CD4-positive, alpha-beta T cell treated with Interleukin-15 for 1 hour (primary cell): ENCODE results near the gene GALNTL6.
"Not testable (repeated sequence)": the region's sequence is repeated elsewhere in the genome, so short reads cannot be mapped to it uniquely, and the experiment has no call there.

ENCODE experiments used
- DNase-seq: peaks from one replicate; pipeline ENCODE4 v3.0.0-alpha.2; 2020

GALNTL6 gene

DNA sequence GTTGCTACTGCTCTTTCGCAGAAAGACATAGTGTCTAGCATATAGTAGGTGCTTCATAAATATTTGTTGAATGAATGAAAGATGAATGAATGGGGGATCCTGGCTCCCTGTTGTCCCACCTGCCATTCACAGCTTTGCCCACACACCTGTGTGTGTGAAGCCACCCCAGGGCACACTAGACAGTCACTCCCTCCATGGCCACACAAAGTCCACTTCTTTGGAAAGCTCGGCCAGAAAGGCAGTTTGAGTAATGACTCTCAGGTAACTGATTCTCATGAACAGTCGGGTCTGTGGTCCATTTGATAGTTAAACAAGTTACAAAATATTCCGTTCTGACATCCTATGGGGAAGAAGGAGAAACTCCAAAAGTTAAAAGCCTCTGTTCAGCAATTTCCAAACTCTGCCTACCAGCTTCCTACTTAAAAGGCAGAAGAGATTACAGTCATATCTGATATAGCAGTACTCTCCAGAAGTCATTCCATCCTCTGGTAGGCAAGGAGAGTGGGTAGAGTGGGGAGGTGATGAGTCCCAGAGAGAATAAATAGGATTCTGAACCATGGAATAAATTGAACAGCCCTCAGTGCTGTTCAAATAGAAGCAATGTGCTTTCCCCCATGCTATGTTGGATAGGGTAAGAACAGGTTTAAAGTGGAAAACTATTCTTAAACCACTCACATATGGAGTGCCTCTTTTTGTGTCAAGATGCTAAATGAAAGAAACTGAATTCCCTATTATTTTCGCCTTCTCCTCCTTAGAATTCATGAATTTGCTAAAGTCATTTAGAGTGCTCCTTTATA, 1150.5 kb downstream of the GALNTL6 start:
- DNase-seq, result no peak

DNA sequence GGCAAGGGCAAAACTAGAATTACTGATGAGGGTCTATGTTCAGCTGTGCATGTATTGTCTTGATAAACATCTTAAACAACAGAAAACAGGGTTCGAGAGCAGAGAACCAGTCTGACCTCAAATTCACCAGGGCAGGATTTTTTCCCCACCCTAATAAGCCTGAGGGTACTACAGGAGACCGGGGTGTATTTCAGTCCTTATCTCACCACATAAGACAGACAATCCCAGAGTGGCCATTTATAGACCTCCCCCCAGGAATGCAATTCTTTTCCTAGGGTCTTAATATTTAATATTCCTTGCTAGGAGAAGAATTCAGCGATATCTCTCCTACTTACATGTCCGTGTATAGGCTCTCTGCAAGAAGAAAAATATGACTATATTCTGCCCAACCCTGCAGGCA, 1157.0 kb downstream of the GALNTL6 start:
- not testable (repeated sequence) for DNase-seq

DNA sequence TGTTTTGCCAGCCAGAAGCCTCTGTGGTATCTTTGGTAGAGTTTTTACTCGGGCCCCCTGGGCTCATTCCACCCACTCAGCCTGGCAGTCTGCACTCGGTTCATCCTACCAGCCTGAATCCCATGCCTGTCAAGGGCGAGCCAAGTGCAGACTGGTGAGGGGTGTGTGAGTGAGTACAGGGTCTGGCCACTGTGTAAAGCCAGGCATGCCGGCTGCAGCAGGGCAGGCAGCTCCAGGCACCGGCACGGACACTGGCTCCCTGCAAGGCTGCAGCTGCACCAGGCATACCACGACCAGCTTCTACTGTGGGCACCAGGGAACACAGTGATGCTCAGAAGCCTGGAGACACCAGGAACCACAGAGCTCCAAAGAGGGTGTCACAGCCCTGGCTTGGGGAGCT, 1161.4 kb downstream of the GALNTL6 start:
- DNase-seq, result no peak

DNA sequence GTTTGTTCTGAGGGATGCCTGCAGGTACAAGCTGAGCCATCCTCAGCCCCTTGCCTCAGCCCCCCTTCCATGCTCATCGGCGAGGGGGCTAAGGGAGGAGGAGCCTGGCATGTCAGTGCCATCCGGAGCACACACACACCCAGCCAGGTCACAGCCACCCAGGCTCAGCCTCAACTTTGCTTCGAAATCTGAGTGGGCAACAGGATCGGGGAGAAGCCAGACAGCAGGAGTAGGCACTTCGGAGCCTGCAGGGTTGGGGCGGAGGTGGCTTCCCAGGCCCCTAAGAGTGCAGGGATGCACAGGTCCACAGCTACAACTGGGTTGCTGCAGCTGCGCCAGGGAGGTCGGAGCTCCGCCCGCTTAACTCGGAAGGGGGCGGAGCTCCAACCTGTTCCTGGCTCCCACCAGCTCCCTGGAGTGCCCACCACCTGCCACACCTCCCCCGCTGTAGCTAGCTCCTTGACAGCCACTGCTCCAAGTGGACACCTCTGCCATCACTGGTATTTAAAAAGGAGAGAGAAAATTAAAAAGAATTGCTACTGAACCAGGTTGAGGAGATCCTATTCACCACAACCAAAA, 1162.5 kb downstream of the GALNTL6 start:
- DNase-seq, result no peak

DNA sequence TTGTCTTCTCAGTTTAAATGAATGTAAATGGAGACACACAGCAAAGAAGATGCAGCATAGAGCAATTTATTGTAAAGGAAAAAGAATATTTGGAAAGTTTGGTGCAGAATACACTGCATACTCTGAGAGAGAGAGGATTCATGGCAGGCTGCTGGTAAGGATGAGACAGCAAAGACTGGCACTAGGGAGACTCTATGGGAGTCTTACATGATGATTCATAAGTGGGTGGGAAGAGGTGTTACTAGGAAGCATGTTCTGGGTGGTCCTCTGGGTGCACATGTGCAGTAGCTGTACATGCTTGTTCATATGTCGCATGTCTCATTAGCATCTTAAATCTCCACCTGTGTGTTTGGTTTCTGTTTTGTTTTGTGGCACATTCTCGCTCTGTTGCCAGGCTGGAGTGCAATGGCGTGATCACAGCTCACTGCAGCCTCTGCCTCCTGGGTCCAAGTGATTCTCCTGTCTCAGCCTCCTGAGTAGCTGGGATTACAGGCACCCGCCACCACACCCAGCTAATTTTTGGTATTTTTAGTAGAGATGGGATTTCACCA, 1164.4 kb downstream of the GALNTL6 start:
- DNase-seq, result not testable (repeated sequence)

DNA sequence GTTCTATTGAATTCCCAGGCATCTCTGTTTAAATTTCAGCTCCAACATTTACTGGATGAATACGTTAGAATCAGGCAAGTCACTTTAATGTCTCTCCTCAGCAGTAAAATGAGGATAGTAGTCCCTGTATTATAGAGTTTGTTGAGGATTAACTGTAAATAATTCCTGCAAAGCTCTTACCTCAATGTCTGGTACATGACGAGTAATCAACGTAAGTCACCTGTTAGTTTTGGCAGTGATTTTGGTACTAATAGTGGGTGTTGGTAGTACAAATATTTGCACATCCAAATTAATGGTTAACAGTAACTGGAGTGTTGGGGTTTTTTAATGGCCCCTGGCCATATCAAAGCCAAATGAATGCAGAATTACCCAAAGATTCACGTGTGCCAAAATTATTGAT, 1165.6 kb downstream of the GALNTL6 start:
- DNase-seq, result no peak

DNA sequence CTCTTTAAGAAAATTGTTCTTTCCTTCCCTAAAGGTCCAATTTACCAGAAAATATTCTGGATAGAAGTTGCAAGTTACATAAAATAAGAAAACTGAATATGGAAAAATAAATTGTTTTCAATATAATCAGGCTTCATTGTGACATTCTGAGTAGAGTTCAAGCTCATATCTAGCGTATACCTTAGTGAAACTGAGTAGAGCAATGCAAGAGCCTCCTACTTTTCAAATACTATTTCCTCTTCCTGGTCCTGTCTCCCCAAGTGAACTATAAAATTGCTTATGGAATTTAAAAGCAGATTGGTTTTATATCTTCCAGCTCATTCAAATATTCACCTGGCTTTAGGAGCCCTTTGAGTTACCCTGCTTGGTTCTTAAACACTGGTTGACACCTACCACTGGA, 1166.1 kb downstream of the GALNTL6 start:
- no peak for DNase-seq

DNA sequence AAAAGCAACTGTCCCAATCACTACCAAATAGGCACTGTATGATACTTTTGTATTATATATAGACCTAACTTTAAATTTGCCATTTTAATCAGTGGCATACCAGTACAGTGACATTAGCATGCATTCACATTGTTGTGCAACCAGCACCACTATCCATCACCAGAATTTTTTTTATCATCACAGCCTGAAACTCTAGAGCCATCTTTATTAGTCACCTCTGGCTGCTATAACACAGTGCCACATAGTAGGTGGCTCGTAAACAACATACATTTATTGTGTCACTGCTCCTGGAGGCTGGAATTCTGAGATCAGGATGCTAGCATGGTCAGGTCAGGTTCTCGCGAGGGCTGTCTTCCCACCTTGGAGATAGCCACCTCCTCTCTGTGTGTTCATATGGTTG, 1167.0 kb downstream of the GALNTL6 start:
- no peak for DNase-seq

DNA sequence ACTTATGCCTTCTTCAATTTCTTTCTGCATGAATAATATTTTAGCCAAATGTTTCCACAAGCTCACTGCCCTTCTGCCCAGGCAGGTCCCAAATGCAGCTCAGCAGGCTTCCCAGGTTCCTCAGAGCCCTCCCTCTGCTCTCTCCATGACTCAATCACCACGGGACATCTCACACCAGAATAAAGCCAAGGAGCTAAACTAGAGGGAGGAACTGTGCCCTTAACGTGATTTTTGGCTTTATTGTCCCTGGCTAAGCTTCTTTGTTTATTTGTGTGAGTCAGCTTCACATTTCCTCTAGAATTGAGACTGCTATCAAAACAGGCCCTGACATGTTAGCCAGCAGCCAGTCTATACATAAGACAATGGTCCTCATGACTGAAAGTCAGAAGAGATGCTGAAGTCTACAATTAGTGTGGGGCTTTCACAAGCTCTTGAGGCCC, 1169.0 kb downstream of the GALNTL6 start:
- no peak for DNase-seq

DNA sequence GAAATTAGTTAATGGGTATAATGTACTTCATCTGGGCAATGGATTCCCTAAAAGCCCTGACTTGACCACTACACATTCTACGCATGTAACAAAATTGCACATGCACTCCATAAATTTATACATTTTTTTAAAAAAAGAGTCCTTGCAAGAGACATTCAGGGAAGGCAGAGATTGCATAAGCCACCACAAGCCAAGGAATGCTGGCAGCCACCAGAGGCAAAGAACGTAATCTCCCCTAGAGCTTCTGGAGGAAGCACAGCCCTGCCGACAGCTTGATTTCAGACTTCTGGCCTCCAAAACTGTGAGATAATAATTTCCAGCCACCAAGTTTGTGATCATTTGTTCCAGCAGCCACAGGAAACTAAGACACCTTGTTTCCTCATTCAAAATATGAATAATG, 1169.8 kb downstream of the GALNTL6 start:
- DNase-seq, result no peak

DNA sequence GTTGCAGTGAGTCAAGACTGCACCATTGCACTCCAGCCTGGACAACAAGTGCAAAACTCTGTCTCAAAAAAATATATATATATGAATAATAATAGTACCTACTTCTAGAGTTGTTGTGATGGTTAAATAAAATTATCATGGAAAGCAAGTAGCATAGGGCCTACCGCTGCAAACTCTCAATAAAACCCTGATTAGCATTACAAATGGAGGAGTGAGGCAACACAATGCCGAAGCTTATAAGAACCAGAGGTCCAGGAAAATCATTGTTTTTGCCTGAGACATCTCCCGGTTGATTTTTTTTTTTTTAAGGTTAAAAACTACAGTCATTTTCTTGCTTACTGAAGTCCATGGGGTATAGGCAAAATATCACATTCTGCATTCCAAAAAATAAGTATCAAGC, 1170.4 kb downstream of the GALNTL6 start:
- DNase-seq, result no peak

DNA sequence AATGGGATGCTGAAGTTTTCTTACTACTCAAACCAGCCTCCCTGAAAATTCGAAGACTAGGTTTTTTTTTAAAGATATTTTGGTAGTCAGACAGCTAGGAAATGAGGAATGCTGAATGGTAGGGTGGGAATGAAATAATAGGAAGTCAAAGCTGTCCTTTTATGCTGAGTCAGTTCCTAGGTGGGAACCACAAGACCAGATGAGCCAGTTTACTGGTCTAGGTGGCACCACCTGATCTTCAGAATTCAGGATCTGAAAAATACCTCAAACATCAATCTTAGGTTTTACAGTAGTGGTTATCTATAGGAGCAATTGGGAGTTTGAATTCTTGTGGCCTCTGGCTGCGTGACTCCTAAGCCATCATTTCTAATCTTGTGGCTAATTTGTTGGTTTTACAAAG, 1172.3 kb downstream of the GALNTL6 start:
- DNase-seq, result no peak

DNA sequence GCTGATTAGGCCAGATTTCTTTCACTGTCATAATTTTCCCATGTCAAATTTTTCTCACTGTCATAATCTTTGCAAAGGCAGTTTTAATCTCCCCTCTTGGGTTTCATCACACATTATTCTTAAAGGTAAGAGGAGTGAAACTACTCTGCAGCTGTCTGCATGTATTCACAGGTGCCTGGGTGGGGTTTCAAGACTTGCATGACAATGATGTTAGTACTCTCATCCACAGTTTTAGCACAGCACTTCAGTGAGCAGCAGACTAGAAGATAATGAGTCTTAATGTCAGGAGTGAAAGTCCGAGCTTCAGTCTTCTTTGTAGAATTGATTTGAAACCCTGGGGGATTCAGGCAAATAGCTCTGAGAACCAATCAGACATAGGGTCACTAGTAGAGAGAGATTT, 1172.9 kb downstream of the GALNTL6 start:
- DNase-seq, result no peak

DNA sequence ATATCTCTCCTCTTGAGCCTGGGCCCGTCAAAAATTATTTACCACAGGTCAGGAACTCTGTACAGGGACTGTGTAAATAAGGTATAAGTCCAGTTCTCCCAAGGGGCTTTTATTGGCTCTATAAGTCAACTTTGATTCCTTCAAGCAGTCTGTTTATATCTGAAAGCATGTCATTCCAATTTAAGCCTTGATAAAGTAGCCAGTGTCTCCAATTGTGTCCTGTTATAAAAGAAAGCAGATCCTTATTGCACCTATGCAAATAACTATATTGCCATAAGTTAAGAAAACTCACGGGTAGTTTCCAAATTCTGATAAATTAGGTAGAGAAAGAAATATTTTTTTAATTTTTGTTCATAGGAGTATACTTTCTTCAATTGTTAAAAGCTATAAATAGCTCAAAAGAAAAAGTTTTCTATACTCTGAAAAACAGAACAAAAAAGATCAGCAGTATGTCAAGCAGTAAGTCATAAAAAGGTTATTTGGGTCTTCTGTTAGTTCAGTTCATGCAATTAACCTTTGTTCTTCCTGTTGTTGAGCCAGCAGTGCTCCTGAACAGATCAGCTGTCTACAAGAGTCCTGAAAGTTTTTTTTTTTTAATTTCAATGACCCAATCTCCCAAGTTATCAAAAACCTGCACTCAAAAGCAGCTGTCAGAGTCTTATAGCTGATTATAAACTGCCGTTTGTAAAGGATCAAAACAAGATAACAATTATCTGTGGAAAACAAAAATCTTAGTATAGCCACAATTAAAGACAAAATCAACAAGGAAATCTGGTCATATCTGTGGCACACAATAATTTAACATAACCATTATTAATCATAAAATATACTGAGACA, 1177.0 kb downstream of the GALNTL6 start:
- no peak for DNase-seq

DNA sequence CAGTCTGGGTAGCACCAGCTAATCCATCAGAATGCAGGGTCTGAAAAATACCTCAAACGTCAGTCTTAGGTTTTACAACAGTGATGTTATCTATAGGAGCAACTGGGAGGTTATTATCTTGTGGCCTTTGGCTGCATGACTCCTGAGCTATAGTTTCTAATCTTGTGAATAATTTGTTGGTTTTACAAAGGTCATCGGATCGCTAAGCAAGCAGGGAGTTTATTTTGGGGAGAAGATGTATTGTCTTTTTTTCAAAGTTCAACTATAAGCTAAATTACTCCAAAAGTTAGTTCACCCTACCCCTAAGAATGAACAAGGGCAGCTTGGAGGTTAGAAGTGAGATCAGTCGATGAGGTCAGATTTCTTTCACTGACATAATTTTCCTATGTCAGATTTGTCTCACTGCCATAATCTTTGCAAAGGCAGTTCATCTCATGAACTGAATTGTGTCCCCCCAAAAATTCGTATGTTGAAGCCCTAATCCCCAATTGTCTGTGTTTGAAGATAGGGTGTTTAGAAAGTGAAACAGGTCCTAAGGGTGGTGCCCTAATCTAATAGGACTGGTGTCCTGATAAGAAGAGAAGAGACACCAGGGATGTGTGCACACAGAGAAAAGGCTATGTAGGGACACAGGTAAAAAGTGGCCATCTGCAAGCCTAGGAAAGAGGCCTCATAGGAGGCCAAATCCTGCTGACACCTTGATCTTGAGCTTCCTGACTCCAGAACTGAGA, 1179.6 kb downstream of the GALNTL6 start:
- DNase-seq, result no peak

DNA sequence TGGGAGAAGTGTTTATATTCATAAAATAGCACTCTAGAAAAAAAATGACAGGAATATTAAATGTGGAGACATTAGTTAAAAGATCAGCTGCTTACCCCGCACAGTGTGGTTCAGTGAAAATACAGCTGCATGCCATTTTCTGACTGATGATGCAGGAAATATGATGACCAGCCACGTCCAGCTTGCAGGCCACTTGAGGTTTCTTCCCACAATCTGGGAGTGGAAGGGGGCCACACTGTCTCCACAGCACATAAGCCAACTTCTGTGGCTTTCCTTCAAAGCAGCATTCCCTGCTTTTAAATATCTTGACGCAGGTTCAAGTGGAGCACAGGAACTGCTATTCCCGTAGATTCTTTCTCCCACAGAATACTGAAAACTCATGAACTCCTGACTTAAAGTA, 1182.0 kb downstream of the GALNTL6 start:
- no peak for DNase-seq

DNA sequence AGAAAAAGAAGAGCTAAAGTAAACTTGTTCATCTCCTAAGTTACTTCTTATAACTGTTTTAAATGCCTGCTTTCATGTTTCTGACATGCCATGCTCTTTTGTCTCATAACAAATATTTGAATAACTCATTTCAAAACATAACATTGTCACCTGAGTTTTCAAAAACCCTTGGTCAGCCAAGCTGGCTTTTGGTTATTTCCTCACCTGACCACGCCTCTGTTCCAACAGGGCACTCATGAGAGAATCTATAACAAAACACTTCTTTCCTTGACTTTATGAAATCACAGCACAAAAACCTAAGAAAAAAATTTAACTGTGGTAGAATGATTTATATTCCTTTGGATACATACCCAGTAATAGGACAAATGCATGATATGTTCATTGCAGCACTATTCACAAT, 1182.5 kb downstream of the GALNTL6 start:
- no peak for DNase-seq

DNA sequence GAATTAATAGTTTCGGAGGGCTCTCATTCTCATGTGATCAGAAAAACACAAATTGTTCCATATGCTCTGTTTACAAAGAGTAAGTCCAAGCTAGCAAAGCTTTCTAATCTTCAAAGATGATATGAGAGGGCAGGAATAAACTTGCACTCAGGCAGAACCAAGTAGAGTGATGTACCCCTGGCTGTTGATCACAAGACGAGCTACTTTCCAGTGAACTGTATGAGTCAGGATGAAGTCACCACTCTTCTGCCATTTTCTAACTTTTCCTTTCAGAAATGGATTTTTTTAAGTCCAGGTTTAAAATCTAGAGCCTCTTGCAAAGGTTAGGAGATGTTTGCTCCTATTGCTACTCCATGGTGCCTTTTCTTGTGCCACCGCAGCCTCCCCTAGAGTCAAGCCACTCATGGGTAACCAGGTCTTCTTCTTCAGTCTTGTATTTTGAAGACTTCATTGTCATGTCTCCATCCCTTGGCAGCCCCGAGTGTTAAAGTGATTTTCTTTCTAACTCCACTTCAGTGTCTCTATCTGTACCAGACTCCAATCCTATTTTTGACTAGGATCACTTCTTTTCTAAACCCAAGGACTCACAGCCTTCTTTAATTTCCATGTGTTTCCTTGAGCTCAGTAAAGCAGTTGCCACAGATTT, 1183.5 kb downstream of the GALNTL6 start:
- DNase-seq, result no peak

DNA sequence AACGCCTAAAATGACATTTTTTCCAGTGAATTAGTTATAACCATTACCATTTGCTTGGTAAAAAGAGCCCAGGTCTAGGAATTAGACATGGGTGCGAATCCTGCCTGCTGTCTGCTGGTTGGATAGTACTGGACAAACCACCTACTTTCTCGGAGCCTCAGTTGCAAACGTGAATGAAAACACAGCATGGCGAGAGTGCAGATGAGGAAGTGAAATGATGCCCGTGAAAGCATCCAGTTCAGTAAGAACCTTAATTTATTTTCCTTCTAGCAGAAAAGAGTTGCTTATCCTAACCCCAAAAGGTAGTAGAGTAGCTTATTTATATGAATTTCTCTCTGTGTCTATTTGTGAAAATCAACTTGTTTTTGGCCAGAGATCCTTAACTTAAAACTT, 1184.0 kb downstream of the GALNTL6 start:
- no peak for DNase-seq

DNA sequence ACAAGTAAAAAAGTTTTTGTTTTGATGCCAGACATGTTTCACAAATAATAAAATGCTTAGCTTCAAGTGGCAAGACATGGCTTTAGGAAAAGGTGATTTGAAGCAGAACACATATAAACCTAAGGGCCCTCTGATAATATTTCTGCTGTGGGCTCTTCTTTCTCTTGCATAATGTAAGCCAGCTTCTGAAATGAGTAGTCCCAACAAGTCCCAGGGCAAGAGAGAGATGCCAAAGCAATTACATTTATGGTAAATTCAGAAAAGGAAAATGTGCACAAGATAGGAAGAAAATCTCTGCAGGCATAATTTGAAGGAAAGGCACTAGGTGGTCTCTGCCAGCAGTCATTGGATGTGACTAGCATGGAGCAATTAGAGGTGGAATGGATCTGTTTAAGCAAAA, 1184.7 kb downstream of the GALNTL6 start:
- no peak for DNase-seq

DNA sequence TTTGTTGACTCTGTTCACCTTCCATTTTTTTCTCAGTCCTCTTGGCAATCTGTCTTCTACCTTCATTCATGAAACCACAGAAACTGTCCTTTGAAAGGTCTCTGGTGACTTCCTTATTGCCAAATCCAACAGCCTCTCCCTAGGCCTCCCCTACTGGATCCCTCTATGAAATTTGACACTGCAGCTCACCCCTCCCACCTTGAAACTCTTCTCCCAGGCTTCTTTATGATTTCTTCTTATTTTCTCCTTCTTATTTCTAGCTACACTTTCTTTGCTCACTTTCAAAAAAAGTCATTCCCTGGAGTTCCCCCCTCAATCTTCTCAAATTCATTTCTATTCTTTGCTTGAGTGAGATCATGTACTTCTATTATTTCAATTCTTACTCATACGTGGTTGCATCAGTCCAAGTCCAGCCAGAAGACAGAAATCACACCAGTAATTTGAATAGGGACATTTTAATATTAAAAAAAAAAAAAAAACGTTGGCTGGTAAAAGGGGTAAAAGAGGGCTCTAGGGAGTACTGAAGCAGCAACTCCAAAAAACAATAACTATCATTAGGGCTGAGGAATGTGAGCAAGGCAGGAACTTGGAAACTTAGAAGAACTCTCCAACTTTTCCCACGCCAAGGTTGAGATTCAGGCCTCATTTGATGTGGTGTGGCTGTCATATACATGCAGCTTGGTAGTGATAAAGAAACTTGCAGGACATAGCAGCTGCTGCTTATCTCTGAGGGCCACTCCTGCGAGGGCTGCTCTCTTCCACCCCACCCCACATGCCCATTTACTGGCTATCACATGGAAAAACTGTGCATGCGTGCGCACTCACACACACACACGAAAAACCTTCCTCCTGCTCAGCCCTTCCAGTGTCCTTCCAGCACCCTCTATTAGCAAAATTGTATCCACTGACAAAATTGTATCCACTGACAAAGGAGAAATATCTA, 1185.6 kb downstream of the GALNTL6 start:
- no peak for DNase-seq
